Keratinocyte (primary cell): Measurements from ENCODE around the gene SULT2B1. TPM values are rescaled to one million over a fixed set of nuclear protein-coding genes. Genes with fewer than 3 reads are reported as not detected.

Experiments
- DNase-seq: peaks from one replicate; pipeline ENCODE4 v3.0.0-alpha.2; 2011; ENCODE audit warnings: low read depth, missing footprints, low spot score
- FAIRE-seq: peaks from 2 replicates; lab custom pipeline; 2011; peaks lifted over from hg19 to GRCh38; lab: Jason Lieb, UNC
- H2AFZ ChIP-seq: 2 replicates; pipeline ENCODE4 v1.6.0; 2012; ENCODE audit warnings: low read length, control low read depth, inconsistent platforms; ENCODE audit not compliant: control insufficient read depth
- H3K27ac ChIP-seq: 2 replicates; pipeline ENCODE4 v1.5.1; 2011; ENCODE audit warnings: low read length; ENCODE audit not compliant: control insufficient read depth, insufficient read depth
- H3K27me3 ChIP-seq: 3 replicates; pipeline ENCODE4 v1.6.0; 2011; ENCODE audit warnings: low read length; ENCODE audit not compliant: control insufficient read depth, insufficient read depth; ENCODE audit errors: extremely low read depth
- H3K36me3 ChIP-seq, 2 experiments: 2 replicates in 1 of 2; 3 replicates in 1 of 2; pipeline ENCODE4 v1.5.1; 2011; ENCODE audit warnings: low read length in 2 of 2, mild to moderate bottlenecking in 1 of 2; ENCODE audit not compliant: control insufficient read depth in 2 of 2, insufficient read depth in 2 of 2; ENCODE audit errors: extremely low read depth in 1 of 2
- H3K4me1 ChIP-seq: 3 replicates; pipeline ENCODE4 v1.5.1; 2011; ENCODE audit warnings: low read length; ENCODE audit not compliant: control insufficient read depth, insufficient read depth; ENCODE audit errors: extremely low read depth
- H3K4me2 ChIP-seq: 3 replicates; pipeline ENCODE4 v1.6.0; 2011; ENCODE audit warnings: low read depth, low read length; ENCODE audit not compliant: control insufficient read depth, insufficient read depth; ENCODE audit errors: extremely low read depth
- H3K4me3 ChIP-seq, 3 experiments: fragments of 200-600 bp in 1 of 3; sonication (generic) in 1 of 3; 2 replicates in 2 of 3; 3 replicates in 1 of 3; pipeline ENCODE4 v1.5.1; 2011 to 2016; ENCODE audit warnings: low read length in 3 of 3, mild to moderate bottlenecking in 3 of 3, control low read depth in 2 of 3, inconsistent platforms in 1 of 3, low read depth in 1 of 3, mixed read lengths in 1 of 3, mixed run types in 1 of 3, moderate library complexity in 1 of 3; ENCODE audit not compliant: control insufficient read depth in 2 of 3, insufficient read depth in 2 of 3; ENCODE audit errors: extremely low read depth in 1 of 3
- H3K79me2 ChIP-seq: 2 replicates; pipeline ENCODE4 v1.6.0; 2012; ENCODE audit warnings: low read length; ENCODE audit not compliant: control insufficient read depth, insufficient read depth
- H3K9ac ChIP-seq: 3 replicates; pipeline ENCODE4 v1.6.0; 2011; ENCODE audit warnings: low read length; ENCODE audit not compliant: control insufficient read depth, insufficient read depth; ENCODE audit errors: extremely low read depth
- H3K9me1 ChIP-seq: 3 replicates; pipeline ENCODE4 v1.6.0; 2011; ENCODE audit warnings: low read length; ENCODE audit not compliant: control insufficient read depth, insufficient read depth; ENCODE audit errors: extremely low read depth
- H3K9me3 ChIP-seq: 2 replicates; pipeline ENCODE4 v1.5.1; 2012; ENCODE audit warnings: low read depth, low read length; ENCODE audit not compliant: control insufficient read depth
- H4K20me1 ChIP-seq: 3 replicates; pipeline ENCODE4 v1.6.0; 2011; ENCODE audit warnings: low read length; ENCODE audit not compliant: control insufficient read depth, insufficient read depth; ENCODE audit errors: extremely low read depth
- EZH2 ChIP-seq: IDR thresholded peaks from one replicate; pipeline ENCODE4 v1.6.1; 2012; ENCODE audit warnings: inconsistent platforms, mild to moderate bottlenecking, low read length, moderate library complexity
- dilution Hi-C: fragments of 300-500 bp; cut with MboI; formaldehyde crosslinking; loops from one replicate; pipeline ENCODE4 v1.7.0; 2020; ENCODE audit warnings: low sequenced_read_pairs; ENCODE audit not compliant: extremely low pct_ligation_motif_present
- polyA plus RNA-seq, 5 experiments: library from polyadenylated mRNA; depleted of rRNA in 3 of 5; stranded (reverse) in 3 of 5; stranded (forward) in 1 of 5; unstranded in 1 of 5; fragments of >200 nt; gene quantifications; 1 replicate in 1 of 5; 2 replicates in 3 of 5; 3 replicates in 1 of 5; pipeline versions ENCODE4 v1.2.1 to v1.2.3, GENCODE V29; 2011 to 2012; ENCODE audit warnings: missing spikeins in 2 of 5, low read depth in 1 of 5, low replicate concordance in 1 of 5
- TF ChIP-seq, protein P1 (sequence below), 3 experiments: IDR thresholded peaks in 1 of 3; conservative IDR thresholded peaks in 1 of 3; optimal IDR thresholded peaks in 1 of 3; 2 replicates in 2 of 3; 3 replicates in 1 of 3; pipeline versions ENCODE3 to v1.5.1; 2011; ENCODE audit warnings: low read length in 3 of 3, mild to moderate bottlenecking in 3 of 3, moderate library complexity in 2 of 3, control low read depth in 1 of 3, inconsistent platforms in 1 of 3; ENCODE audit not compliant: insufficient read depth in 2 of 3; ENCODE audit errors: extremely low read depth in 1 of 3

Gene SULT2B1
- polyA plus RNA-seq, 1 donor (not counting 4 experiments of a cell fraction or from before 2014, with no cell fraction given): 6.0 TPM

DNA sequence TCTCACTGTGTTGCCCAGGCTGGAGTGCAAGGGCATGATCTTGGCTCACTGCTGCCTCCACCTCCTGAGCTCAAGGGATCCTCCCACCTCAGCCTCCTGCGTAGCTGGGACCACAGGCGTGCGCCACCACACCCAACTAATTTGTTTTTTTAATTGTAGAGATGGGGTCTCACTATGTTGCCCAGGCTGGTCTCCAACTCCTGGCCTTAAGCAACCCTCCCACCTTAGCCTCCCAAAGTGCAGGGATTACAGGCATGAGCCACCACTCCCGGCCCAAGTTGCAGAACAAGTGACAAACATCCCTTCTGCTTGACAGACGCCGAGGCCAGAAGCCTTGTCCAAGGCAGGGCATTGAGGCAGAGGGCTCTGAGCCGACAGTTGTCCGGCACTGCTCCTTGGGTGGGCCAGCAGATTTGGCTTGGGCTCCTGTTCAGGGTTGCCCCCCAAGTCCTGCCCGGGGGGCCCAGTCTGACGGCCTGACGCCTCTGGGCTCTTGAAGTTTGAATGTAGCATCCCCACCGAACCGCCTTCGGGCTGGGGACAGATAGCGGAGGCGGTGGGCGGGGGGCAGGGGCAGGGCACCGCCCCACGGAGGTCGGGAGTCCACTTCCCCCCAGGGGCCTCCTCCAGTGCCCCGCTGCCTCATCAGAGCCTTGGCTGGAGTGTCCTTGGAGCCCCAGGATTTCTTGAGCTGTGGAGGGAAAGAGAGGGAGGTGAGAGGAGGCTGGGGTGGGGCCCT lies 48.9 kb downstream of the SULT2B1 start:
- no peak overlapping the region for H3K9ac ChIP-seq
- no peak for DNase-seq
- no peaks in the 10 kb centered on the region for H3K79me2 ChIP-seq
- no peaks in the 10 kb centered on the region for H3K9me1 ChIP-seq
- H2AFZ ChIP-seq: no peak overlapping the region
- TF ChIP-seq, protein P1, sequence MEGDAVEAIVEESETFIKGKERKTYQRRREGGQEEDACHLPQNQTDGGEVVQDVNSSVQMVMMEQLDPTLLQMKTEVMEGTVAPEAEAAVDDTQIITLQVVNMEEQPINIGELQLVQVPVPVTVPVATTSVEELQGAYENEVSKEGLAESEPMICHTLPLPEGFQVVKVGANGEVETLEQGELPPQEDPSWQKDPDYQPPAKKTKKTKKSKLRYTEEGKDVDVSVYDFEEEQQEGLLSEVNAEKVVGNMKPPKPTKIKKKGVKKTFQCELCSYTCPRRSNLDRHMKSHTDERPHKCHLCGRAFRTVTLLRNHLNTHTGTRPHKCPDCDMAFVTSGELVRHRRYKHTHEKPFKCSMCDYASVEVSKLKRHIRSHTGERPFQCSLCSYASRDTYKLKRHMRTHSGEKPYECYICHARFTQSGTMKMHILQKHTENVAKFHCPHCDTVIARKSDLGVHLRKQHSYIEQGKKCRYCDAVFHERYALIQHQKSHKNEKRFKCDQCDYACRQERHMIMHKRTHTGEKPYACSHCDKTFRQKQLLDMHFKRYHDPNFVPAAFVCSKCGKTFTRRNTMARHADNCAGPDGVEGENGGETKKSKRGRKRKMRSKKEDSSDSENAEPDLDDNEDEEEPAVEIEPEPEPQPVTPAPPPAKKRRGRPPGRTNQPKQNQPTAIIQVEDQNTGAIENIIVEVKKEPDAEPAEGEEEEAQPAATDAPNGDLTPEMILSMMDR (optimal IDR thresholded peaks at IDR 0.05 in 1 of 3, IDR thresholded peaks at IDR 0.05 in 1 of 3, conservative IDR thresholded peaks at IDR 0.05 in 1 of 3; ENCODE audit: extremely low read depth in 1 of 3, insufficient read depth in 2 of 3, low read length in 3 of 3): no peak
- TF ChIP-seq EZH2: no peak
- no peaks in the 10 kb centered on the region for H3K27me3 ChIP-seq
- no peak overlapping the region for H3K4me3 ChIP-seq
- FAIRE-seq: no peak
- H3K4me2 ChIP-seq: no peak overlapping the region
- no peak overlapping the region for H3K27ac ChIP-seq
- dilution Hi-C loops: no loop called here
- no peaks in the 10 kb centered on the region for H3K4me1 ChIP-seq
- H3K9me3 ChIP-seq: no peaks in the 10 kb centered on the region
- H4K20me1 ChIP-seq: no peaks in the 10 kb centered on the region
- H3K36me3 ChIP-seq: no peaks in the 10 kb centered on the region

DNA sequence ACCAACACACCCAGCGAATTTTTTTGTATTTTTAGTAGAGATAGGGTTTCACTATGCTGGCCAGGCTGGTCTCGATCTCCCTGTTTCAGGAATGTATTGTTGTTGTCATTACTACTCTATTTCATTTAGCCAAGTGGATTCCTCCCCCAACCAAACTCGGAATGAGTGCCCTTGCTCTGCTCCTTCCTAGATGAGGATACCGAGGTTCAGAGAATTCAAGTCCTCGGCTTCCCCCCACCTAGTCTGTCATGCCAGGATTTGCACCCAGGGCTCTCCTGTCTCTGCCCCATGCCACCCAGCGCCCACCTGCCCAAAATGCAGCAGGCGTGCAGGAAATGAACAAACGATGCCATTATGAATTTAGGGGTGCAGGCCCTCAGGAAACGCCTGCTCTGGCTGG lies 51.0 kb downstream of the SULT2B1 start:
- no peaks in the 10 kb centered on the region for H3K27me3 ChIP-seq
- no peaks in the 10 kb centered on the region for H3K9me1 ChIP-seq
- H3K79me2 ChIP-seq: no peaks in the 10 kb centered on the region
- dilution Hi-C loops: no loop called here
- H3K9me3 ChIP-seq: no peaks in the 10 kb centered on the region
- TF ChIP-seq EZH2: no peak
- TF ChIP-seq, protein P1 (optimal IDR thresholded peaks at IDR 0.05 in 1 of 3, IDR thresholded peaks at IDR 0.05 in 1 of 3, conservative IDR thresholded peaks at IDR 0.05 in 1 of 3; ENCODE audit: extremely low read depth in 1 of 3, insufficient read depth in 2 of 3, low read length in 3 of 3): no peak
- H3K9ac ChIP-seq: no peak overlapping the region
- no peak overlapping the region for H3K4me2 ChIP-seq
- H3K4me1 ChIP-seq: no peaks in the 10 kb centered on the region
- DNase-seq (no peak), FAIRE-seq (no peak)
- no peaks in the 10 kb centered on the region for H4K20me1 ChIP-seq
- H3K4me3 ChIP-seq: no peak overlapping the region
- no peak overlapping the region for H2AFZ ChIP-seq
- no peaks in the 10 kb centered on the region for H3K36me3 ChIP-seq
- no peak overlapping the region for H3K27ac ChIP-seq
